ENCODE results near the gene LYZL4. TPM values are rescaled to one million over a fixed set of nuclear protein-coding genes. Genes with fewer than 3 reads are reported as not detected.

LYZL4 gene
- total and polyA plus RNA-seq, 2 of the 13 experiments (the other 11 are each of a cell fraction or from before 2014, with no cell fraction given), result not detected

GRCh38 chr3:42443819-42444436, 33.5 kb upstream of the LYZL4 start (continued):
- TF ChIP-seq ERF (CRISPR knock-in tag; IDR thresholded peaks at IDR 0.05), result 0 out of 2 replicates have a peak, but pooled peaks have one; percentile 70
- 0 out of 2 replicates have a peak, but pooled peaks have one; percentile 33 for TF ChIP-seq ZNF614 (CRISPR knock-in tag; IDR thresholded peaks at IDR 0.05; ENCODE audit: borderline replicate concordance)
- no peak for TF ChIP-seq ZNF784 (CRISPR knock-in tag; IDR thresholded peaks at IDR 0.05; ENCODE audit: borderline replicate concordance)
- no peak for TF ChIP-seq ESRRA (CRISPR knock-in tag; IDR thresholded peaks at IDR 0.05; ENCODE audit: low read depth)
- TF ChIP-seq TAF1 (CRISPR knock-in tag; IDR thresholded peaks at IDR 0.05), result no peak
- no peak for TF ChIP-seq ZNF207 (IDR thresholded peaks at IDR 0.05; ENCODE audit: borderline replicate concordance)
- no peak for TF ChIP-seq PREB (CRISPR knock-in tag; IDR thresholded peaks at IDR 0.05)
- no peak for TF ChIP-seq ZIK1 (CRISPR knock-in tag; IDR thresholded peaks at IDR 0.05; ENCODE audit: borderline replicate concordance, low read depth)
- TF ChIP-seq ATF7-NPFF (CRISPR knock-in tag; IDR thresholded peaks at IDR 0.05; ENCODE audit: low read depth), result no peak
- TF ChIP-seq PBX3 (CRISPR knock-in tag; IDR thresholded peaks at IDR 0.05; ENCODE audit: borderline replicate concordance), result no peak
- no peak for TF ChIP-seq ZMYM4 (CRISPR knock-in tag; IDR thresholded peaks at IDR 0.05)
- TF ChIP-seq ZNF547 (CRISPR knock-in tag; IDR thresholded peaks at IDR 0.05), result no peak
- TF ChIP-seq FOXA3 (CRISPR knock-in tag; IDR thresholded peaks at IDR 0.05), result 0 out of 2 replicates have a peak, but pooled peaks have one; percentile 25
- no peak for TF ChIP-seq ZFP82 (CRISPR knock-in tag; IDR thresholded peaks at IDR 0.05; ENCODE audit: borderline replicate concordance)
- no peak for TF ChIP-seq ZBTB21 (CRISPR knock-in tag; IDR thresholded peaks at IDR 0.05)
- no peak for TF ChIP-seq ZNF788 (CRISPR knock-in tag; IDR thresholded peaks at IDR 0.05; ENCODE audit: borderline replicate concordance)
- TF ChIP-seq ZNF557 (CRISPR knock-in tag; IDR thresholded peaks at IDR 0.05), result no peak
- no peak for TF ChIP-seq RAD51 (IDR thresholded peaks at IDR 0.05; ENCODE audit: borderline replicate concordance)
- peak; percentile 64; the same call in 1 of the 2 replicates for TF ChIP-seq SMAD3 (CRISPR knock-in tag; IDR thresholded peaks at IDR 0.05)
- TF ChIP-seq CEBPZ (IDR thresholded peaks at IDR 0.05; ENCODE audit: low read length), result no peak
- TF ChIP-seq KDM2A (CRISPR knock-in tag; IDR thresholded peaks at IDR 0.05; ENCODE audit: borderline replicate concordance, low read depth), result peak; percentile 64; the same call in 1 of the 2 replicates
- TF ChIP-seq GRHL1 (CRISPR knock-in tag; conservative IDR thresholded peaks at IDR 0.05), result no peak

Measured in HepG2 (cell line).